Ovary (tissue), 9 donors: Measurements from ENCODE around the gene TSPAN1. TPM values are rescaled to one million over a fixed set of nuclear protein-coding genes. Genes with fewer than 3 reads are reported as not detected.

ENCODE experiments used
- DNase-seq, 5 donors: peaks; one replicate each; pipeline ENCODE4 v3.0.0-alpha.2; 2019 to 2020
- H3K27ac ChIP-seq, 2 donors: fragments of 200-600 bp; one replicate each; pipeline versions ENCODE4 v1.5.1 to v1.8.0; 2019 to 2022
- H3K27me3 ChIP-seq: fragments of 200-600 bp; one replicate; pipeline ENCODE4 v1.8.0; 2022
- H3K36me3 ChIP-seq: fragments of 200-600 bp; sonication (generic); one replicate; pipeline ENCODE4 v1.5.1; 2019
- H3K4me1 ChIP-seq: one replicate; pipeline ENCODE4 v1.8.1; 2013; ENCODE audit warnings: mild to moderate bottlenecking, moderate library complexity; ENCODE audit not compliant: insufficient read depth
- H3K4me3 ChIP-seq: fragments of 200-600 bp; sonication (generic); one replicate; pipeline ENCODE4 v1.5.1; 2017
- H3K9me3 ChIP-seq, 2 donors: fragments of 200-600 bp in 1 of 2; sonication (generic) in 1 of 2; one replicate each; pipeline versions ENCODE4 v1.5.1 to v1.8.1; 2013 to 2019; ENCODE audit warnings: mild to moderate bottlenecking in 1 of 2, moderate library complexity in 1 of 2
- EP300 ChIP-seq: sonication (generic); formaldehyde crosslinking; IDR thresholded peaks from one replicate; pipeline ENCODE4 v1.6.1; 2017; ENCODE audit warnings: antibody characterized with exemption
- POLR2A ChIP-seq: fragments of 450-650 bp; IDR thresholded peaks from one replicate; pipeline ENCODE4 v1.6.1; 2017; ENCODE audit warnings: antibody characterized with exemption, mild to moderate bottlenecking, moderate library complexity
- WGBS, 3 donors: extraction: QIAGEN DNeasy Blood & Tissue Kit in 1 of 3; methylation state at CpG; one replicate each; pipeline versions ENCODE4 v1.1.5 to v1.1.7; 2013 to 2017; 5-methylcytosine and 5-hydroxymethylcytosine counted together
- intact Hi-C, 4 donors: fragments of 100-400 bp; cut with DNase I; formaldehyde crosslinking; loops; one replicate each; pipeline versions ENCODE4 v1.11.0 to v1.15.1; 2022 to 2023
- polyA plus RNA-seq, 2 donors: library from polyadenylated mRNA; stranded (reverse); fragments of 200-250 nt in 1 of 2; fragments of 350-450 nt in 1 of 2; fragmentation: Illumina TruSeq in 1 of 2; extraction: RNeasy Lipid Tissue Mini Kit (QIAGEN cat#74804) in 1 of 2; gene quantifications; one replicate each; pipeline ENCODE4 v1.2.3, GENCODE V29; 2013 to 2014
- total RNA-seq, 7 donors: library from RNA; depleted of rRNA in 2 of 7; stranded (reverse); fragments of >200 nt in 2 of 7; fragmentation: NEBNext Ultra II Directional in 3 of 7; extraction: Animal tissue kit (Norgen Biotek cat#: 25700) in 3 of 7; gene quantifications; one replicate each; pipeline versions ENCODE4 v1.1.0 to v1.2.4, GENCODE V29; 2016 to 2023
- TF ChIP-seq, protein P1 (sequence below), 3 donors: fragments of 450-650 bp in 2 of 3; fragments of 200-600 bp in 1 of 3; IDR thresholded peaks; one replicate each; pipeline versions ENCODE4 v1.5.1 to v1.8.0; 2016 to 2022; ENCODE audit warnings: antibody characterized with exemption in 3 of 3, mild to moderate bottlenecking in 1 of 3
- donor health status: DM: no; HTN: no; CAD: no; lungs with moderate emphysema.
- donor health status: DM: no; HTN: no; CAD: no.
- donor health status: Bipolar disorder and iron deficiency.
- donor health status: DM: yes; HTN: yes; CAD: no.
- donor health status: DM: no; HTN: no; CAD: no.
- donor health status: DM: yes; HTN: yes; CAD: no.

Gene TSPAN1
- total and polyA plus RNA-seq, 9 donors, result 0.18 to 26.9 (median 2.8) TPM

DNA sequence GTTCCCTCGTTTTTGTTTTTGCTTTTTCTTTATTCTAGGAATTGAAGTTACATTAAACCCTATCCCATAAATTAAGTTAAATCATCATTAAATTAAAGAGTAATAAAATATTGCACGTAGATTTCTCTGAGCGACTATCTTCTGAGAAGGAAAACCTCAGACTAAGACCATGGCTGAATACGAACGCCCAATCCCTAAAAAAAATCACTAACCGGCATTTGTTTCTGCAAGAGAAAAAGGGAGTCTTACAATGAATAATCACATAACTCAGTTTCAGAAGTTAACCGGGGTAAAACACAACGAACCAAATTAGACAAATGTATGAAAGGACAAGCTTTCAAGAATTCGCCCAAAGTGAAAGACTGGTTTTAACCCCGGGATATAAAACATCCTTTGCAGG is 43.8 kb upstream of the TSPAN1 start:
- TF ChIP-seq, protein P1, sequence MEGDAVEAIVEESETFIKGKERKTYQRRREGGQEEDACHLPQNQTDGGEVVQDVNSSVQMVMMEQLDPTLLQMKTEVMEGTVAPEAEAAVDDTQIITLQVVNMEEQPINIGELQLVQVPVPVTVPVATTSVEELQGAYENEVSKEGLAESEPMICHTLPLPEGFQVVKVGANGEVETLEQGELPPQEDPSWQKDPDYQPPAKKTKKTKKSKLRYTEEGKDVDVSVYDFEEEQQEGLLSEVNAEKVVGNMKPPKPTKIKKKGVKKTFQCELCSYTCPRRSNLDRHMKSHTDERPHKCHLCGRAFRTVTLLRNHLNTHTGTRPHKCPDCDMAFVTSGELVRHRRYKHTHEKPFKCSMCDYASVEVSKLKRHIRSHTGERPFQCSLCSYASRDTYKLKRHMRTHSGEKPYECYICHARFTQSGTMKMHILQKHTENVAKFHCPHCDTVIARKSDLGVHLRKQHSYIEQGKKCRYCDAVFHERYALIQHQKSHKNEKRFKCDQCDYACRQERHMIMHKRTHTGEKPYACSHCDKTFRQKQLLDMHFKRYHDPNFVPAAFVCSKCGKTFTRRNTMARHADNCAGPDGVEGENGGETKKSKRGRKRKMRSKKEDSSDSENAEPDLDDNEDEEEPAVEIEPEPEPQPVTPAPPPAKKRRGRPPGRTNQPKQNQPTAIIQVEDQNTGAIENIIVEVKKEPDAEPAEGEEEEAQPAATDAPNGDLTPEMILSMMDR (IDR thresholded peaks at IDR 0.05), result no peak
- TF ChIP-seq POLR2A, result no peak
- TF ChIP-seq EP300, result no peak
- Histone ChIP-seq H3K27ac (no peak overlapping the region), H3K4me3 (peak overlapping the region; percentile 83), H3K27me3 (no peaks in the 10 kb centered on the region), H3K4me1 (peaks cover 2% of the 10 kb centered on the region), H3K36me3 (no peaks in the 10 kb centered on the region), H3K9me3 (no peaks in the 10 kb centered on the region)
- intact Hi-C loops, result no loop called here
- 1 to 2% (median 2%) methylated on average over 10 of the region's 10 CpGs for WGBS, 3 donors
- DNase-seq, result no peak

DNA sequence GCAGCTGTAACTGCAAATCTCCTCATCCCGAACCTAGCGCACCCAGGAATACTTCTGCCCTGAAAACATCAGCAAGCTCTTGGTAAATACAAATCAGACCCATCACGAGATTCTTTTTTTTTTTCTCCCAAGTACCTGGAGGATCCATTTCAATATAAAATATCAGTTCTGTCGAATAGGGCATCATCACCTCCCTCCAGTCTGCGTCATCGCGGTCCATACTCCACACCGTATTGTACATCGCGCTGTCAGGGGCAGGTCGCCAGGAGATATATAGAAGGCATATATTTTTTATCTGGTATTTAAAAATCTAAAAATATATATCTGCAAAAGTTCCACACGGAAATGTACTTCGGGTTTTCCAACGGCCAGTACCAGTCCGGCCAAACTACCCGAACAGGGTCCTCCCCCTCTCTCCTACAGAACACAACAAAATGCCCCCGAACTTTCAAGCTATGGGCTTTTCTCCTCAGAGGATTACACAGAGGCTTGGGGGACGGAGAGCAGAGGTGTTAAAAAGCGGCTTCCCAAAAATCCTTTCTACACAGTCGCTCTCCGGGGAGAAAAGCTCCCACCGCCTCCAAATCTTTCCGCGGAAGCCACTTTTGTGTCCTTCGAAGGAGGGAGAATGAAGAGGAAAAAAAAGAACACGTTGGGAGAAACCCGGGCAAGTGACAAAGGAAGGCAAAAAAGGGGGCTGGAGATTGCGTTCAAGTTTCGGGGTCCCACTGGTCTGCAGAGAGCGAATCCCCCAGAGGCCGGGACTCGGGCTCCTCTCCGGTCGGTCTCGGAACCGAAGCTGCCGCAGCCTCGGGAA is 43.0 kb upstream of the TSPAN1 start:
- H3K27me3 ChIP-seq, result no peaks in the 10 kb centered on the region
- no peaks in the 10 kb centered on the region for H3K36me3 ChIP-seq
- peaks cover 2% of the 10 kb centered on the region for H3K4me1 ChIP-seq
- peak overlapping the region; percentile 3 to 97 for H3K27ac ChIP-seq
- peak overlapping the region; percentile 83 for H3K4me3 ChIP-seq
- 1% methylated on average over 38 of the region's 38 CpGs for WGBS, 3 donors
- peak; percentile 9 to 38 (median 21) for DNase-seq
- intact Hi-C loops, result no loop called here
- no peaks in the 10 kb centered on the region for H3K9me3 ChIP-seq
- TF ChIP-seq, protein P1 (IDR thresholded peaks at IDR 0.05), result no peak
- TF ChIP-seq EP300, result no peak

DNA sequence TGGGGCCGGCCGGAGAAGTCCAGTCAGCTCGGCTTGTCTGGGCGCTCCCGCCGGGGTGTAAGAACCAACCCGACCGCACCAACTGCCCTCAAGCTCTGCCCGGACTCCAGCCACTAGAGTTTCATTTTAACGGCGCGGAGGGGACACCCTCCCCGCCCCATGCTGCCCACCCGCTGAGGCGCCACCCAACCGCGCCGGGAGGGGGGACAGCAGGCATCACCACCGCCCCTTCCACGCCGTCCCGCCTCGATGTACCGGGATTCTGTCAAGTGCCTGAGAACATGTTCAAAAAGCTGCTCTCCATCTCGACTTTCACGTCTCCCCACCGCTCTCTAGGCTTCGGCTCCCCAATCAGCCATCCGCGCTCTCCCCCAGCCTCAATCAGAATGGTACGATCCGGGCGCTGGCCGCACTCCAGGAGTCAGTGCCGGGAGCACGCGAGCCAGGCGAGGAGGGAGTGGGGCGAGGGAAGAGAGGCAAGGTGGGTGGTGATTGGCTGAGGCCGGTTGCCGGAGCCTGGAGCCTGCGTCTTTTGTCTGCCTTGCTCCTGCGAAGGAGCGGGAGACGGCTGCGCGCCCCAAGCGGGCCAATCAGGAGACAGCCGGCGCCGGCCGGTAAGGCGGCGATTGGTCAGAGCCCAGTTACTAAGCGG is 42.2 kb upstream of the TSPAN1 start, which contains the start of gene PIK3R3:
PIK3R3 (minus strand) TSS at position 101 of the 652 bp plus-strand sequence. CDS start 677 bp downstream, outside the sequence.
- intact Hi-C loops, result no loop called here
- Histone ChIP-seq H3K27me3 (no peaks in the 10 kb centered on the region), H3K4me3 (peak within 1 kb of the TSS; percentile 83), H3K27ac (peak within 1 kb of the TSS; percentile 60 to 97), H3K9me3 (no peaks in the 10 kb centered on the region), H3K4me1 (peaks cover 3% of the 10 kb centered on the region), H3K36me3 (no peaks in the 10 kb centered on the region)
- TF ChIP-seq EP300 (no peak), POLR2A (peak; percentile 73)
- TF ChIP-seq, protein P1 (IDR thresholded peaks at IDR 0.05), result peak in 2 of 3 donors; percentile 25 to 56
- 0 to 1% (median 0%) methylated on average over 44 to 55 of the region's 55 CpGs for WGBS, 3 donors
- peak; percentile 97 to 98 (median 98) for DNase-seq

GRCh38 chr1:46133181-46133658 is 41.7 kb upstream of the TSPAN1 start:
- no peaks in the 10 kb centered on the region for H3K36me3 ChIP-seq
- peaks cover 3% of the 10 kb centered on the region for H3K4me1 ChIP-seq
- TF ChIP-seq EP300 (no peak), POLR2A (no peak)
- TF ChIP-seq, protein P1 (IDR thresholded peaks at IDR 0.05), result no peak
- DNase-seq, result no peak
- H3K4me3 ChIP-seq, result peak overlapping the region; percentile 83
- peak overlapping the region in 1 of 2 donors; percentile 43 for H3K27ac ChIP-seq
- intact Hi-C loops, result no loop called here
- no peaks in the 10 kb centered on the region for H3K27me3 ChIP-seq
- no peaks in the 10 kb centered on the region for H3K9me3 ChIP-seq
- 1 to 2% (median 1%) methylated on average over 22 of the region's 22 CpGs for WGBS, 3 donors
